Measurements from ENCODE around the gene FAM3C.
A peak's percentile ranks its signal among the peaks of the same experiment; 100 is the strongest.

Gene FAM3C

GRCh38 chr7:121339082-121339481, 57.0 kb downstream of the FAM3C start:
- H3K9me3 ChIP-seq (ENCODE audit: control insufficient read depth in 1 of 2, low read length in 2 of 2) = no peaks in the 10 kb centered on the region
- no peak overlapping the region for H3K9ac ChIP-seq (ENCODE audit: low read depth in 1 of 2, low read length in 2 of 2)
- no peak overlapping the region for H3K4me3 ChIP-seq (ENCODE audit: low read depth in 1 of 2, low read length in 2 of 2)
- H3K4me1 ChIP-seq (ENCODE audit: control insufficient read depth in 1 of 2, insufficient read depth in 2 of 2, low read length in 2 of 2) = peaks cover 0 to 2% of the 10 kb centered on the region in 2 donors
- no peak overlapping the region for H3K27ac ChIP-seq (ENCODE audit: low read depth, low read length)
- H3K36me3 ChIP-seq (ENCODE audit: control insufficient read depth in 1 of 2, insufficient read depth in 2 of 2, low read length in 2 of 2) = no peaks in the 10 kb centered on the region
- H3K27me3 ChIP-seq (ENCODE audit: control insufficient read depth in 1 of 2, insufficient read depth in 2 of 2, low read length in 2 of 2) = peaks cover 0 to 16% of the 10 kb centered on the region in 2 donors

GRCh38 chr7:121337398-121337797, 58.7 kb downstream of the FAM3C start:
- H3K4me3 ChIP-seq (ENCODE audit: low read depth in 1 of 2, low read length in 2 of 2) = no peak overlapping the region
- H3K9me3 ChIP-seq (ENCODE audit: control insufficient read depth in 1 of 2, low read length in 2 of 2) = no peaks in the 10 kb centered on the region
- no peaks in the 10 kb centered on the region for H3K4me1 ChIP-seq (ENCODE audit: control insufficient read depth in 1 of 2, insufficient read depth in 2 of 2, low read length in 2 of 2)
- no peak overlapping the region for H3K27ac ChIP-seq (ENCODE audit: low read depth, low read length)
- H3K27me3 ChIP-seq (ENCODE audit: control insufficient read depth in 1 of 2, insufficient read depth in 2 of 2, low read length in 2 of 2) = peaks cover 0 to 16% of the 10 kb centered on the region in 2 donors
- no peak overlapping the region for H3K9ac ChIP-seq (ENCODE audit: low read depth in 1 of 2, low read length in 2 of 2)
- H3K36me3 ChIP-seq (ENCODE audit: control insufficient read depth in 1 of 2, insufficient read depth in 2 of 2, low read length in 2 of 2) = no peaks in the 10 kb centered on the region

DNA sequence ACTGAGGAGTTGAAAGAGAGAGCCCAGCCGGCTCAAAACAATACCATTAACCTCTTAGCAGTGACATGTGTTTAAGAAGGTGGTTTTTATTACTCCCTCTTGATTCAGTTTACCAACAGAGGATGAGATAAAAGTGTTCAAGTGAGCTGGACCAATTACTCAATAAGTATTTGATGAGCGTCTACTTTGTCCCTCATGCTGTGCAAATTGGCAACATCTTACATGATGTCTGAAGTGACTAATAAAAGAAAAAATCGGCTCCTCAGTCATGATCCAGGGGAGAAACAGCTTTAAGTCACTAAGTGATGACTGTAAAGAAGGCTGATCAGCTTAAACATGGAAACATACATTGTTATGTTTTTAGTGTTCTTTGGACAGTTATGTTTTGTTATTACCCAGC, 59.5 kb downstream of the FAM3C start:
- Histone ChIP-seq H3K4me1 (ENCODE audit: control insufficient read depth in 1 of 2, insufficient read depth in 2 of 2, low read length in 2 of 2) (no peaks in the 10 kb centered on the region), H3K9me3 (ENCODE audit: control insufficient read depth in 1 of 2, low read length in 2 of 2) (no peaks in the 10 kb centered on the region), H3K27ac (ENCODE audit: low read depth, low read length) (no peak overlapping the region), H3K4me3 (ENCODE audit: low read depth in 1 of 2, low read length in 2 of 2) (no peak overlapping the region), H3K36me3 (ENCODE audit: control insufficient read depth in 1 of 2, insufficient read depth in 2 of 2, low read length in 2 of 2) (no peaks in the 10 kb centered on the region), H3K9ac (ENCODE audit: low read depth in 1 of 2, low read length in 2 of 2) (no peak overlapping the region), H3K27me3 (ENCODE audit: control insufficient read depth in 1 of 2, insufficient read depth in 2 of 2, low read length in 2 of 2) (peaks cover 4 to 23% of the 10 kb centered on the region in 2 donors)

- no peaks in the 10 kb centered on the region for H3K36me3 ChIP-seq (ENCODE audit: control insufficient read depth in 1 of 2, insufficient read depth in 2 of 2, low read length in 2 of 2)
- H3K27me3 ChIP-seq (ENCODE audit: control insufficient read depth in 1 of 2, insufficient read depth in 2 of 2, low read length in 2 of 2) = peaks cover 14 to 35% of the 10 kb centered on the region in 2 donors
- H3K4me1 ChIP-seq (ENCODE audit: control insufficient read depth in 1 of 2, insufficient read depth in 2 of 2, low read length in 2 of 2) = peaks cover 0 to 4% of the 10 kb centered on the region in 2 donors
- no peak overlapping the region for H3K4me3 ChIP-seq (ENCODE audit: low read depth in 1 of 2, low read length in 2 of 2)
- no peak overlapping the region for H3K27ac ChIP-seq (ENCODE audit: low read depth, low read length)
- H3K9me3 ChIP-seq (ENCODE audit: control insufficient read depth in 1 of 2, low read length in 2 of 2) = no peaks in the 10 kb centered on the region
- H3K9ac ChIP-seq (ENCODE audit: low read depth in 1 of 2, low read length in 2 of 2) = no peak overlapping the region
Observed at GRCh38 chr7:121334875-121335648, 61.0 kb downstream of the FAM3C start.

DNA sequence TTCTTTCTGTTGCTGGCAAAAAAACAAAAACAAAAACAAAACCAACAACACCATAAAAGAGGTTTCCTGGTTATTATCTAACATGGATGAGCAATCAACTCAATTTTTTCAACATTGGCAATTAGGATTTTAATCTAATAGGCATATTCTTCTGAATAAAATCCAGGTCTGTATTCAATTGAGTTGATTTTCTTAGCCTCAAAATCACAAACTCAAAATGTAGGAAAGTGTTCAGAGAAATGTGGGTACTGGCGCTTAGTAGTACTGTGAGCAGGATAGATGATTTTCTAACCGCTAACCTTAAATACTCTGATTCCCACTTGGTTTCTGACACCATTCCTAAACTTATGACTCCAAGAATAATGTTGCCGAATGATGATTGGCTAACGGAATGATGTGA, 61.7 kb downstream of the FAM3C start:
- H3K4me3 ChIP-seq (ENCODE audit: low read depth in 1 of 2, low read length in 2 of 2) = no peak overlapping the region
- H3K27ac ChIP-seq (ENCODE audit: low read depth, low read length) = no peak overlapping the region
- H3K4me1 ChIP-seq (ENCODE audit: control insufficient read depth in 1 of 2, insufficient read depth in 2 of 2, low read length in 2 of 2) = peaks cover 0 to 11% of the 10 kb centered on the region in 2 donors
- H3K27me3 ChIP-seq (ENCODE audit: control insufficient read depth in 1 of 2, insufficient read depth in 2 of 2, low read length in 2 of 2) = peaks cover 21 to 42% of the 10 kb centered on the region in 2 donors
- no peak overlapping the region for H3K9ac ChIP-seq (ENCODE audit: low read depth in 1 of 2, low read length in 2 of 2)
- no peaks in the 10 kb centered on the region for H3K9me3 ChIP-seq (ENCODE audit: control insufficient read depth in 1 of 2, low read length in 2 of 2)
- H3K36me3 ChIP-seq (ENCODE audit: control insufficient read depth in 1 of 2, insufficient read depth in 2 of 2, low read length in 2 of 2) = no peaks in the 10 kb centered on the region

- Histone ChIP-seq H3K27ac (ENCODE audit: low read depth, low read length) (no peak overlapping the region), H3K9ac (ENCODE audit: low read depth in 1 of 2, low read length in 2 of 2) (no peak overlapping the region), H3K4me3 (ENCODE audit: low read depth in 1 of 2, low read length in 2 of 2) (no peak overlapping the region), H3K36me3 (ENCODE audit: control insufficient read depth in 1 of 2, insufficient read depth in 2 of 2, low read length in 2 of 2) (no peaks in the 10 kb centered on the region), H3K27me3 (ENCODE audit: control insufficient read depth in 1 of 2, insufficient read depth in 2 of 2, low read length in 2 of 2) (peaks cover 36 to 58% of the 10 kb centered on the region in 2 donors), H3K9me3 (ENCODE audit: control insufficient read depth in 1 of 2, low read length in 2 of 2) (no peaks in the 10 kb centered on the region), H3K4me1 (ENCODE audit: control insufficient read depth in 1 of 2, insufficient read depth in 2 of 2, low read length in 2 of 2) (peaks cover 0 to 13% of the 10 kb centered on the region in 2 donors)
Observed at GRCh38 chr7:121331574-121331973, 64.5 kb downstream of the FAM3C start.

DNA sequence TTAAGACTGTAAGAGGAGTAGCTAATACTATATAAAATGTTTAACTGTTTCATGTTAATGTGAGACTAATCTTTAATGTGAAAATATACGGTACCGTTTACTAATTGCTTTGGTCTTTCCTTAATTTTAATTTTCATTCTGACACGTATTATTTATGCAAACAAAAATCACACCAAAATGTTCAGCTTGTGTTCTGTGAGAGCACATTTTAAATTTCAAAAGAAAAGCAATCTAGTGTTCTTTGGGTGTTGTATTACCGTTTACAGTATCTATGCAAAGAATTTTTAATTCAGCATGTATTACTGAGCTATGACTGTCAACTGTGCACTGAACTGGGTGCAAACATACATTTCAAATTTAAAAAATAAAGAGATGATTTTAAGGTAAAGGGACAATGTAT, 65.1 kb downstream of the FAM3C start:
- Histone ChIP-seq H3K36me3 (ENCODE audit: control insufficient read depth in 1 of 2, insufficient read depth in 2 of 2, low read length in 2 of 2) (no peaks in the 10 kb centered on the region), H3K27ac (ENCODE audit: low read depth, low read length) (no peak overlapping the region), H3K27me3 (ENCODE audit: control insufficient read depth in 1 of 2, insufficient read depth in 2 of 2, low read length in 2 of 2) (peaks cover 36 to 55% of the 10 kb centered on the region in 2 donors), H3K9ac (ENCODE audit: low read depth in 1 of 2, low read length in 2 of 2) (no peak overlapping the region), H3K9me3 (ENCODE audit: control insufficient read depth in 1 of 2, low read length in 2 of 2) (no peaks in the 10 kb centered on the region), H3K4me1 (ENCODE audit: control insufficient read depth in 1 of 2, insufficient read depth in 2 of 2, low read length in 2 of 2) (peaks cover 0 to 13% of the 10 kb centered on the region in 2 donors), H3K4me3 (ENCODE audit: low read depth in 1 of 2, low read length in 2 of 2) (no peak overlapping the region)

GRCh38 chr7:121330053-121330833, 65.9 kb downstream of the FAM3C start:
- H3K4me3 ChIP-seq (ENCODE audit: low read depth in 1 of 2, low read length in 2 of 2) = peak overlapping the region; percentile 68
- peaks cover 36 to 55% of the 10 kb centered on the region in 2 donors for H3K27me3 ChIP-seq (ENCODE audit: control insufficient read depth in 1 of 2, insufficient read depth in 2 of 2, low read length in 2 of 2)
- H3K9ac ChIP-seq (ENCODE audit: low read depth in 1 of 2, low read length in 2 of 2) = no peak overlapping the region
- H3K36me3 ChIP-seq (ENCODE audit: control insufficient read depth in 1 of 2, insufficient read depth in 2 of 2, low read length in 2 of 2) = no peaks in the 10 kb centered on the region
- H3K4me1 ChIP-seq (ENCODE audit: control insufficient read depth in 1 of 2, insufficient read depth in 2 of 2, low read length in 2 of 2) = peaks cover 0 to 13% of the 10 kb centered on the region in 2 donors
- H3K27ac ChIP-seq (ENCODE audit: low read depth, low read length) = no peak overlapping the region
- H3K9me3 ChIP-seq (ENCODE audit: control insufficient read depth in 1 of 2, low read length in 2 of 2) = no peaks in the 10 kb centered on the region

DNA sequence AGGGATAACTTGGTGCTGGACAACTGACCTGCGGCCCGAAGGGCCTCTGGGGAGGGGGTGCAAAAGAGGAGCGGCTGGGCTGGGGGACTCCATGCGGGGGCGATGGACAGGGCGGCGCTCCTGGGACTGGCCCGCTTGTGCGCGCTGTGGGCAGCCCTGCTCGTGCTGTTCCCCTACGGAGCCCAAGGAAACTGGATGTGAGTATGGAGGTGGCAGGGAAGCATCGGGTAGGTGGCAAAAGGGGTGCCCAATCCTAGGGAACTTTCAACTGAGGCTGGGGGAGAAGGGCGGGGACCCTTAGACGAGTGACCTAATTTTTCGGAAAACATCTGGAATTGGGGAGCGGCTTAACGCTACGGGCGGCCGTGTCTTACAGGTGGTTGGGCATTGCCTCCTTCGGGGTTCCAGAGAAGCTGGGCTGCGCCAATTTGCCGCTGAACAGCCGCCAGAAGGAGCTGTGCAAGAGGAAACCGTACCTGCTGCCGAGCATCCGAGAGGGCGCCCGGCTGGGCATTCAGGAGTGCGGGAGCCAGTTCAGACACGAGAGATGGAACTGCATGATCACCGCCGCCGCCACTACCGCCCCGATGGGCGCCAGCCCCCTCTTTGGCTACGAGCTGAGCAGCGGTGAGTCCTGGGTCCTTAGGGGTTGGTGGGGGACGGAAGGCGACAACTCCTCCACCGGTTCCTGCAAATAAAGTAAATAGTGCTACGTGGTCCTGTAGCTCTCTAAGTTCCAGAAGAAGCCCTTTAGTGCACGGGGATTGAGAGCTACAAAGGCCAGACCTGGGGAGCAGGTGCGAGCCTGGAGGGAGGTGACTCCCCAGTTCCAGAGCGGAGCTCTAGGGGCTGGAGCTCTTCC, 66.7 kb downstream of the FAM3C start:
- peak overlapping the region; percentile 68 for H3K4me3 ChIP-seq (ENCODE audit: low read depth in 1 of 2, low read length in 2 of 2)
- peaks cover 36 to 49% of the 10 kb centered on the region in 2 donors for H3K27me3 ChIP-seq (ENCODE audit: control insufficient read depth in 1 of 2, insufficient read depth in 2 of 2, low read length in 2 of 2)
- peaks cover 0 to 13% of the 10 kb centered on the region in 2 donors for H3K4me1 ChIP-seq (ENCODE audit: control insufficient read depth in 1 of 2, insufficient read depth in 2 of 2, low read length in 2 of 2)
- H3K27ac ChIP-seq (ENCODE audit: low read depth, low read length) = no peak overlapping the region
- no peak overlapping the region for H3K9ac ChIP-seq (ENCODE audit: low read depth in 1 of 2, low read length in 2 of 2)
- H3K36me3 ChIP-seq (ENCODE audit: control insufficient read depth in 1 of 2, insufficient read depth in 2 of 2, low read length in 2 of 2) = no peaks in the 10 kb centered on the region
- no peaks in the 10 kb centered on the region for H3K9me3 ChIP-seq (ENCODE audit: control insufficient read depth in 1 of 2, low read length in 2 of 2)

Measured in duodenal mucosa (tissue), 2 donors.